ENCODE results near the gene PPP1R11. TPM values are rescaled to one million over a fixed set of nuclear protein-coding genes. Genes with fewer than 3 reads are reported as not detected.
A peak's percentile ranks its signal among the peaks of the same experiment; 100 is the strongest.

Gene PPP1R11
- total and polyA plus RNA-seq, 7 donors, result 36.8 to 144 (median 45.7) TPM

- peaks cover 5 to 19% (median 13%) of the 10 kb centered on the region in 4 donors for H3K36me3 ChIP-seq
- DNase-seq, result no peak
- no peaks in the 10 kb centered on the region for H3K9me3 ChIP-seq
- peaks cover 26 to 94% (median 72%) of the 10 kb centered on the region in 3 donors for H3K27me3 ChIP-seq
- TF ChIP-seq EP300 (IDR thresholded peaks at IDR 0.05) (no peak), POLR2AphosphoS5 (IDR thresholded peaks at IDR 0.05) (no peak), CTCF (IDR thresholded peaks at IDR 0.05) (no peak), POLR2A (IDR thresholded peaks at IDR 0.05) (no peak)
- H3K27ac ChIP-seq, result no peak overlapping the region
- 20 to 57% methylated on average over 7 of the region's 7 CpGs for WGBS, 2 donors
- intact Hi-C loops (cut with DNase I), result no loop called here
- peaks cover 0 to 32% (median 28%) of the 10 kb centered on the region in 4 donors for H3K4me1 ChIP-seq
- H3K4me3 ChIP-seq, result no peak overlapping the region
Observed at GRCh38 chr6:30073489-30074235, 6.7 kb downstream of the PPP1R11 start.

- peaks cover 0 to 32% (median 28%) of the 10 kb centered on the region in 4 donors for H3K4me1 ChIP-seq
- peaks cover 26 to 92% (median 72%) of the 10 kb centered on the region in 3 donors for H3K27me3 ChIP-seq
- WGBS, 2 donors, result 3 to 8% methylated on average over 37 of the region's 37 CpGs
- H3K27ac ChIP-seq, result no peak overlapping the region
- intact Hi-C loops (cut with DNase I), result no loop called here
- DNase-seq, result no peak
- TF ChIP-seq CTCF (IDR thresholded peaks at IDR 0.05), result no peak
- no peak for TF ChIP-seq EP300 (IDR thresholded peaks at IDR 0.05)
- TF ChIP-seq POLR2A (IDR thresholded peaks at IDR 0.05), result no peak
- TF ChIP-seq POLR2AphosphoS5 (IDR thresholded peaks at IDR 0.05), result no peak
- H3K36me3 ChIP-seq, result peaks cover 0 to 11% (median 4%) of the 10 kb centered on the region in 4 donors
- no peaks in the 10 kb centered on the region for H3K9me3 ChIP-seq
- peak overlapping the region in 2 of 4 donors; percentile 7 to 11 for H3K4me3 ChIP-seq
Observed at GRCh38 chr6:30074331-30075093, 7.5 kb downstream of the PPP1R11 start.

GRCh38 chr6:30075094-30075789, 8.2 kb downstream of the PPP1R11 start, which contains the start of gene RNF39:
Gene RNF39 (minus strand): TSS chr6:30075769. CDS start chr6:30075585, 184 bp downstream.
- H3K27me3 ChIP-seq, result peaks cover 26 to 86% (median 70%) of the 10 kb centered on the region in 3 donors
- peak within 1 kb of the TSS in 3 of 4 donors; percentile 7 to 11 (median 9) for H3K4me3 ChIP-seq
- WGBS, 2 donors, result 2% methylated on average over 64 of the region's 64 CpGs
- H3K9me3 ChIP-seq, result no peaks in the 10 kb centered on the region
- peaks cover 0 to 32% (median 28%) of the 10 kb centered on the region in 4 donors for H3K4me1 ChIP-seq
- H3K27ac ChIP-seq, result no peak within 1 kb of the TSS
- TF ChIP-seq POLR2A (IDR thresholded peaks at IDR 0.05), result no peak
- no peak for TF ChIP-seq POLR2AphosphoS5 (IDR thresholded peaks at IDR 0.05)
- no peak for TF ChIP-seq EP300 (IDR thresholded peaks at IDR 0.05)
- DNase-seq, result no peak
- intact Hi-C loops (cut with DNase I), result no loop called here
- H3K36me3 ChIP-seq, result peaks cover 0 to 4% (median 0%) of the 10 kb centered on the region in 4 donors

GRCh38 chr6:30075790-30076732, 9.1 kb downstream of the PPP1R11 start:
- Histone ChIP-seq H3K27ac (no peak overlapping the region), H3K27me3 (peaks cover 25 to 77% (median 63%) of the 10 kb centered on the region in 3 donors), H3K4me1 (peaks cover 0 to 25% (median 24%) of the 10 kb centered on the region in 4 donors), H3K9me3 (no peaks in the 10 kb centered on the region), H3K4me3 (no peak overlapping the region), H3K36me3 (no peaks in the 10 kb centered on the region)
- intact Hi-C loops (cut with DNase I), result no loop called here
- DNase-seq, result no peak
- WGBS, 2 donors, result 23 to 38% methylated on average over 22 of the region's 22 CpGs
- TF ChIP-seq CTCF (IDR thresholded peaks at IDR 0.05), result no peak
- TF ChIP-seq POLR2AphosphoS5 (IDR thresholded peaks at IDR 0.05), result no peak
- TF ChIP-seq EP300 (IDR thresholded peaks at IDR 0.05), result no peak
- TF ChIP-seq POLR2A (IDR thresholded peaks at IDR 0.05), result no peak
